Amniotic stem cell (primary cell): ENCODE results near the gene DPM2.
A peak's percentile ranks its signal among the peaks of the same experiment; 100 is the strongest.

Source experiments
- DNase-seq: peaks from one replicate; lab custom pipeline; 2025; lab: John Stamatoyannopoulos, UW

DPM2 gene

DNA sequence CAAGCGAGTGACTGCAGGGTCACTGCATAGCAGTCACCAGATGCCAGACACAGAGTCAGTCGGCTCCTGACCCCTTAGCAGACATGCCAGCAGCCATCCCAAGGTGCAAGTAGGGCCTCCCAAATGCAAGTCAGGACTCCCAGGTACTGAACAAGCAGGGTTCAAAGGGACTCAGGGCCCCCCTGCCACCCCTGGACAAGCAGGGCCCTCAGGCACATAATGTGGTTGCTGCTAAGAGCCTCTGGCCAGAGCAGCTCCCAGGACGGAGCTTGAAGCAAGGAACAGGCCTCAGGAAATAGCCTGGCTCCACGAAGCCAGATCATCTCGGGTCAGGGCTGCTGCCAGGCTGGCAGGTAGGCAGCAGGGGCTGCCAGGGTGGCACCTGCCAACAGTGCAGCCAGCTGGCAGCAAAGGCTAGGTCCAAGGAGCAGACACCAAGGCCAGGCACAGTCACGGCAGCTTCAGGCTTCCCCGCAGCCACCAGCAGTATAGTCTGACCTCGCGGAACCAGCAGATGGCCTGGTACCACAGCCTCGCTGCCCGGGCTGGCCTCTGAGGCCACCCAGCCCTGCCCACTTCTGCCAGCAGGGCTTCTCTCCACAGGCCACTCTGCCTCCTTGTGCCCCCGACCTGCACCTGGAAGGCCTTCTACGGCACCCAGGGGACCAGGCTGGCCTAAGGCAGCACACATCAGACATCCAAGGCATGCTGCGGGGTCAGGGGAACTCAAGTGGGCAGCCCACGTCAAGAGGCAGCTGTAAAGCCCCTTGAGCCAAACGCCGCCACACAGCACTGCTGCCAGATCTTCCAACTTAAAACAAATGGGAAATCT, 35.7 kb upstream of the DPM2 start:
- DNase-seq: no peak

DNA sequence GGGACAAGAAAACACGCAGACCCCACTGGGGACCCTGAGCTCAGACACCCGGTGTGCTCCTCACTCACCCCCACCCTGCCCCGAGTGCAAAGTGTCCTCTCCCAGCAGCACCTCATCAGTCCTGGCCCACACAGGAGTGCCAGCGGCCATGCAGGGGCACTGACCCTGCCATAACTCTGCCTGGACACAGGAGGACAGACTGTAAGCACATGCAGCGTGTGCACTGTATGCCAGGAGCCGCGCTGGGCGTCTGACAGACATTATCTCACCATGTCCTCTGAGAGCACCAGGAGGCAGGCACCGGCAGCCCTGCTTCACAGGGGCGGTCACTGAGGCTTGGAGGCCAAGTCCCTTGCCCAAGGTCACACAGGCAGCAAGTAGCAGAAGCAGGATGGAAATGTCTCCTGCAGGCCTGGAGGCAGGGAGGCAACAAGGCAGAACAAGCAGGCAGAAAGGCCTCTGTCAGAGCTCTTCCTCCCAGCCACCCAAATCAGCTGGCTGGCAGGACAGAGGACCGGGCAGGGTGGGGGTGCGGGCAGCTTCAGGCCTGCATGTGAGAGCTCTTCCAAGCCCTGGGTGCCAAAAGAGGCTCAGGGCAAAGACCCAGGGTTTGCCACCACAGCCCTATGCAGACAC, 34.7 kb upstream of the DPM2 start:
- no peak for DNase-seq

DNA sequence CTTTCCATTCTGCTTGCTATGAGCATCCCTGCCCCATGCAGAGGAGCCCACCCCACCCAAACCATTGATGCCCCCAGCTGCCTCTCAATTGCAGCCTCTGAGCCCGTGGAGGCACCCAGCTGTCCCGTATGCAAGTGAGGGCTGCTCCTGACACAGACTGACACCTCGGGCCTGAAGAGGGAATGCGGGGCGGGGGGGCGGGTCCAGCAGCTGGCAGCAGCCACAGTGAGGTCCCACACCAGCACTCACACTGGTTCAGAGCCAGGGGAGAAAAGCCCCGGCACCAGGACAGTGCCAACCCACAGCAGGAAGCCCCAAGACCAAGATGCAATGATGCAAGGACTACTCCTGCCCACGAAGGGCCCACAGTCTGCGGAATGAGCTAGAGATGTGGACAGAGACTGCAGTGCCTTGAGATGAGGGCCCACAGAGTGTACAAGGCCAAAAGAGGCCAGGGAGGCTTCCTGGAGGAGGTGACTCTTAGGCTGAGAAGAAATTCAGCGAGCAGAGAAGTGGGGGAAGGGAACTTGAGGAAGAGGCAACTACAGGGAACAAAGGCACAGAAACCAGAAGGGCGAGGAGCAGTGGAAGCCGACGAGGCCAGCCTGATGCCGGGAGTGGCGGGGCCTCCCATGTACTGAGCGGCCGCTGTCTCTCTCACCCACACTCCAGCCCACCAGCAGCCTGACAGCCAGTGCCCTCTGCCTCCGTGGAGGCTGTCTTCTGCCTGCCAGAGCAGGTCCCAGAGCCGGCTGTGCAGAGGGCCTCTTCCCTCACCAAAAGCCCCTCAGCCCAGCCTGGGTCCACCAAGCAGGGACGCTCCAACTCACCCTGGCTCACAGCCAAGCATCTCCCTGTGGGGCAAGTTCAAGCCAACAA, 33.9 kb upstream of the DPM2 start:
- no peak for DNase-seq

DNA sequence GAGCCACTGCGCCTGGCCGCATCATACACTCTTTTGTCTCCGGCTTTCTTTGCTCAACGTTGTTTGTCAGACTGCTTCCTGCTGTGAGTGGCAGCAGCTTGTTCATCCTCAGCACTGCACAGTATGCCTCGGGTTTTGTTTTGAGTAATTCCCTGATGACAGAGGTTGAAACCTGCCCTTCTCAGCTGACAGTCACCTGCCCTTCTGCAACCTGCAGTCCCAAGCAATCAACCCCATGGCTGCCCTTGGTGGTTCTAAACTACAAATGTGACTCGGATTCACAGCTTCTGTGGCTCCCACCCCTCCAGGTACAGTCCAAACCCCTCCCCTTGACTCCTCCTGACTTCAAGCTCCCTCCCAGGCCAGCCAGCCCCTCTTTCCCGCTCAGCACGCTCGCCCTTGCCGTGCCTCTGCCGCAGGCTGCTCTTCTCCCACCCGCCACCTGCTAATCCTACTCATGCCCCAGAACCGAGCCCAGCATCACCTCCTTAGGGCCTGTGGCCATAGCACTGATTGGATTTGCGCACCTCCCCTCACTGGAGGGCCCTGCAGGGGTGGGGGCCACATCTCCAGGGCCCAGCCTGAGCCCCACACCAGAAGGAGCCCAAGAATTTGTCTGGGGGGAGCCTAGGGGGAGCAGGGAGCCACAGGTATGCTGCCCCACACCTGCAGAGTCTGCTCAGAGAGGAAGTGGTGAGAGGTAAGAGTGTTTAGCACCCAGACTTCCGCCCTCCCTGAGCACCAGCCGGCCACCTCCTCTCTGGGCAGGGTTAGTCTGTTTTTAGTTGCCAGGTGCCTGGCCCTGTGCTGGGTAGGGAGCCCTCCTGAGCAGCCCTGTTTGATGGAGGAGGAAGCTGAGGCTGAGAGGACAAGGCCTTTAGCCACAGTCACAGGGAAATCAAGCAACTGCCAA, 33.0 kb upstream of the DPM2 start:
- no peak for DNase-seq

DNA sequence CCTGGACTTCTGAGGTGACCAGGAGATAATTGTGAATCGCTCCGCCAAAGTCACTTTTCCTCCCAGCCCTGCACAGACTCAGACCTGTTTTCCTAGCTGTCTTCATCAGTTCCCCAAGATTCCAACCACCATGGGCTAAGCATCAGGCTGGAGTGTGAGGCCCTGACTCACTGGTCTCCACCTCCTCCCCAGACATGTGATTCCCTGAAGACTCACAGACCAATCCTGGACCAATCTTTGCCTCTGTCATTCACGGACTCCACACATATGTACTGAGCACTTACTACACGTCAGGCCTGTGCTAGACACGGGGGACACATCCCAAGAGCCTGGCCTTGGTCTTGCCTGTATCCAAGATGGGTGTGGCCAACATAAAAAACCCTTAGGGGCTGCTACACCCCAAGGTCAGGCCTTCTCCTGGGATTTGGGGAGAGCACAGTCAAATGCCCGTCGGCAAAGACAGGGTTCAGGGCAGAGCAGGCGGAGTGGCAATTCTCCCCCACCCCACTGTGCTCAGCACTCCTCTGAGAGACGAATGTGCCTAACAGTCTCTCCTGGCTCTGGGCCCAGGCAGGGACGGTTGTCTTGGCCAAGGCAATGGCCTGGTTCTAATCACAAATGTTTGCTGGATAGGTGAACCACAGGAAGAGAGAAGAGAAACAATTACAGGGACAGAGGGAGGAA, 31.2 kb upstream of the DPM2 start:
- peak; percentile 55 for DNase-seq

DNA sequence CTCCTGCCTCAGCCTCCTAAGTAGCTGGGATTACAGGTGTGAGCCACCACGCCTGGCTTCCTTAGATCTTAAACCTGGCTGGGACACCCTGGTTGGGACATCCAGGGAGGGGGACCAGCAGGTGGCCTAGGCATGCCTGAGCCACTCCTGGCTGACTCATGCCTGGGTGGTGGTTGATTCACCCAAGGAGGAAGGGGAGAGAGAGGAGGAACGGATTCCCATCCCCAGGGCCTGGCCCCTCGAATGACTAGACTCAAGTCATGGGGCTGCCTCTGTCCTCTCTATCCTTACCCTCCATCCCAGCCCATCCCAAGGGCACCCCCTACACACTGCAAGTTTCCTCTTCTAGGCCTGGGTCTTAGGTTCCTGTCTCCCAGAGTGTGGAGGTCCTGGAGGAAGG, 30.4 kb upstream of the DPM2 start:
- no peak for DNase-seq

DNA sequence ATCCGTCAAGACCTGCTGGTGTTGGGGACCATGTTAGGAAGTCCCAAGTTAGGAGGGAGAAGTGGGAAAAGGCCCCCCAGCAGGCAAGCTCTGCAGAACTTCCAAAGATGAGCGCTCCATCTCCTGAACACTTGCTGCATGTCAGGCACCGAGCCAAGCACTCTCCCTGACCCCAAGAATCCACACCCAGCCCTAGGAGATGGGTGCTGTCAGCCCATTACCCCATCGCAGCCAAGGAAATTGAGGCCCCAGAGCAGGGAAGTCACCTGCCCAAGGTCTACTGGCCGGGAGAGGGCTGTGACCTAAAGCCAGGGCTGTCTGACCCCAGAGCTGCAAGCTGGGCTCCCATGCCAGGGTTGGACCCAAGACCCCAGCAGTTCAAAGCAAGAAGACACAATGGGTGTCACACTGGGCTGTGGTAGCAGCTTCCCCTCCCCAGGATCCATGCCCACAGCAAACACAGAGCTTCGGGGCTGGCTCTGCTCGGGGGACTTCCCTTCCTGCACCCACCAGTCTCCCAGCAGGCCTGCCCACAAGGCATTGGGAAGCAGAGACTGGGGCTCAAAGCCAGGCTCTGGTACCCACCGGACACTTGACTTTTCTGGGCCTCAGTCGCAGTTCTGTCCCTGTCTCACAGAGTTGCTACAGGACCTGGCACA, 29.6 kb upstream of the DPM2 start:
- DNase-seq: no peak

DNA sequence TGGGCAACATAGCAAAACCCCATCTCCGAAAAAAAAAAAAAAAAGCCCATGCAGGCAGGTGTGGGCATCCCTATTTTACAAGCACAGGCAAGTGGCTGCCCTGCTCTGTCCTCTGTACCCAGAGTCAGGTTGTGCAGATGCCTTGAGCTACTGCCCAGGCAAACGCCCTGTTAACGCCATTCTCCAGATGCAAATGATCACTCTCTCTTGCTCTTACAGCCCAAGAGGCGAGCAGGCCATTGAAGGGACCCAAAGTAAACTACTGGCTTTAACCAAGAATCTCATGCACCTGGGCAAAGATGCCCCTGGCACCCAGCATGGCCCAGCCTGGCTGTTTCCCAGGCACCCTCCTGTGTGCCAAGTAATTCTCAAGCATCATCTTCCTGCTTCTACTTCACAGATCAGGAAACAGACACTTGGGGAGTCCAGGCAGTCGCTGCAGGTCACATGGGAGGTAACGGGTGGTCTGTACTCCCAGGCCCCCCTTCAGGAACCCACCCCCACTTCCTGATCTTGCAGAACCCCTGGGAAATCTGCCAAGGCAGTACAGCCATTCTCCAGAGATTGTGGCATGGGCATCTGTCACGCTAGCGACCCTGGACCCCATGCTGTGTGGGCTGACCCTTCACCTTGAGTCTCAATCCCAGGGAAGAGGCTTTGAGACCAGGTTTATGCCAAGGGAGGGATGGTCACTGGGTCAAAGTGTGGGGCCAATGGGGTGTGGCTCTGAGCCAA, 28.9 kb upstream of the DPM2 start:
- DNase-seq: no peak

DNA sequence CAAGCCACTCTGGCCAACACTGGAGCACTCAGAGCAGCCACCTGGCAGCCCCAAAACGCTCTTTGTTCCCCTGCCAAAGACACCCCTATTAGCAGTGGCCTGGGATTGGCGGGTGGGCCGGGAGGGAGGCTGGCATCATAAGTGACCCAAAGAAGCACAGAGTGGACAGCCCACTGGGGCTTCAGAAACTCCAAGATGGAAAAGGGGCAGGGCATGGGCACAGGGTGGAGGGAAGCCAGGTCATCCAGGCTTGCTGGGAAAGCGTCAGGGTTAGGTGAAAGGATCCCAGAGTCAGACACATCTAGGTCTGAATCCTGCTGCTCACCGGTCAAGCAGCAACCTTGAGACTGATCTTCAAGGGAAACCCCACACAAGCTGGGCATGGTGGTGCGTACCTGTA, 28.3 kb upstream of the DPM2 start:
- no peak for DNase-seq

DNA sequence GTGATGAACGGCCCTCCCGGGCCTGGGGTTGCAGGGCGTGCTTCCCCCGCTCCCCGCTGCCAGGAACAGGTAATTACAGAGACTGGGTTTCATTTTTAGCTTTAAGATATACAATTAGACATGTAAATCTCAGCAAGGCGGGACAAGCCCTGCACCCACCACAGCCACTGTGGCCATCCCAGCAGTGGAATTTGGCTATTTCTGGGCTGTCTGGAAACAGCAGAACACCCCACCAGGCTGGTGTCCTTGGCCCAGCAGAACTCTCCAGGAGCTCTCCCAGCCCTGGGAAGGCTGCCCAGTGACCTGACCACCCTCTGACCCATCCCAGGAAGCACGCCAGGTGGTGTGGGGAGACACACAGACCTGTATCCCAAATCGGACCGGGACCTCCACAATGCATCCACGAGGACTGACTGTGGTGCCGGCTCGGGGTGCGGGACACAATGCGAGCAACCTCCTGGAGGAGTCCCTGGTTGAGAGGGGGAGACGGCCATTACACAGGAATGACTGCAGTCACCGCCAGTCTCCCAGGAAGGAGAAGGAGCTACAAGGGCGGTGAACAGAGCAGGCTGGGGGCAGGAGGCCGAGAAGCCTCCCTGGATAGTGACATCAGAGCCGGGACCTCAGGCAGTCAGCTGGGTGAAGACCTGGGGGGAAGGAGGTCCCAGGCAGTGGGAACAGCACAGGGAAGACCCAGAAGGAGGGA, 25.9 kb upstream of the DPM2 start:
- DNase-seq: no peak

DNA sequence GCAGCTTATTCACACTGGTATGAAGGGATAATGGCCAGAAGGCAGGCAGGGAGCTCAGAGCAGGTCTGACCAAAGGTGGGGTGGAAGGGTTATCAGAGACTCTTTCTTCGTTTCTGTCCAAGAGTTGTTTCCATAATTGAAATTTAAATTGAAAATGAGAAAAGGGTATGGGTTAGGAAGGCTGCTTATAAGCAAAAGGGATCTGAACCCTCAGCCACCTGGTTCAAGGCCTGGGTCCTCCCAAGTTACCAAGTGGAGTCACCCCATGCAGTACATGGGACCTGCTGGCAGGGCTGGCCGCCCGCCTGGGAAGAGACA, 25.3 kb upstream of the DPM2 start:
- no peak for DNase-seq

DNA sequence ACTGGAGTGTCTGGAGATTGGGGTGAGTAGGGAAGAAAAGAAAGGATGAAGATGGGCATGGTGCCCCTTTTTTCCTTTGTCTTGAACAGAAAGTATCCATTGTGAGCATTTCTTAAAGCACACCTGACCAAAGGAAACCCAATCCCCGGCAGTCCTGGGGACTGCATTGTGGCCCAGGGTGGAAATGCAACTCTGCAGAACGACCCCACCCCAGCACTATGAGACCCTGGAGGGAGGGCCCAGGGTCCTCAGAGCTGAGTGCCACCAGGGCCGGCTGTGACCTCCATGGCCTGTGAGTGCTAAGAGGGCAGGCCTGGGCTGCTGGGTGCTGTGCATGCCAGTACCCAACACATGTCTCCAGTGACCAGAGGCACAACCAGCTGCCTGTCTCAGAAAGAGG, 24.6 kb upstream of the DPM2 start:
- DNase-seq: no peak

DNA sequence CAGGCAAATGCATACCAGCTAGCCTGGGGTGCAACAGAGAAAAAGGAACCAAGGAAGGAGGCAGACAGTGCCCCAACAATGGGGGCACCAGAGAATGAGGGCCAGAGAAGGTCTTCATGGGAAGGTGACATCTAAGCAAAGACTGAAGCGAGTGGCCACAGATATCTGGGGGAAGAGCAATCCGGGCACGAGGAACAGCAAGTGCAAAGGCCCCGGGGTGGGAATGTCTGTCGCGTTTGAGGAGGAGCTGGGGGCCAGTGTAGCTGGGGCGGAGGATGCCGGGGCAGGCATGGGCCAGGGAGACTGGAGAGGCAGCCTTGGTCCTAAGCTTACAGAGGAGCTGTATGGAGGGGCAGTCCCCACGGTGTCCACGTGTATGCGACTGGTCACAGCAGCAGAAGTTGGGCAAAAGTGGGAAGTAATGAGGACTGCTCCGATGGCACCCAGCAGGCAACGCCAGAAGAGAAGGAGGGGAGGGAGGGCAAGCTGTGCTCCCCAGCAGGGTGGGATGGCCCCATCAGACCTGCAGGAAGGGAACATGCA, 24.0 kb upstream of the DPM2 start:
- DNase-seq: no peak

DNA sequence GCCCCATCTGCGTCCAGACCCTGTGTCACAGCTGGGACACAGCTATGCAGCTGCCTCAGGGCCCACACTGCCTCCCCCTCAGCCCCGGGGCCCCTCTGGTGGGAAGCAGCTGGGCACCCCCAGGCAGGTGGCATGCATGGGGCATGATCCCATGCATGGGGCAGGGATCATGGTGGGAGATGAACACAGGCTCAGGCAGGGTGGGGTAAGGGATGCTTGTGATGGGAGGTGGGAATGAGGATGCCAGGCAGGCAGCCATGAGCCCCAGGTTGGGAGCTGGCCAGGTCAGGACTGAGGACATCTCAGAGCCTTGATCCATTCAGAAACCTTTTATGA, 23.5 kb upstream of the DPM2 start:
- DNase-seq: no peak

DNA sequence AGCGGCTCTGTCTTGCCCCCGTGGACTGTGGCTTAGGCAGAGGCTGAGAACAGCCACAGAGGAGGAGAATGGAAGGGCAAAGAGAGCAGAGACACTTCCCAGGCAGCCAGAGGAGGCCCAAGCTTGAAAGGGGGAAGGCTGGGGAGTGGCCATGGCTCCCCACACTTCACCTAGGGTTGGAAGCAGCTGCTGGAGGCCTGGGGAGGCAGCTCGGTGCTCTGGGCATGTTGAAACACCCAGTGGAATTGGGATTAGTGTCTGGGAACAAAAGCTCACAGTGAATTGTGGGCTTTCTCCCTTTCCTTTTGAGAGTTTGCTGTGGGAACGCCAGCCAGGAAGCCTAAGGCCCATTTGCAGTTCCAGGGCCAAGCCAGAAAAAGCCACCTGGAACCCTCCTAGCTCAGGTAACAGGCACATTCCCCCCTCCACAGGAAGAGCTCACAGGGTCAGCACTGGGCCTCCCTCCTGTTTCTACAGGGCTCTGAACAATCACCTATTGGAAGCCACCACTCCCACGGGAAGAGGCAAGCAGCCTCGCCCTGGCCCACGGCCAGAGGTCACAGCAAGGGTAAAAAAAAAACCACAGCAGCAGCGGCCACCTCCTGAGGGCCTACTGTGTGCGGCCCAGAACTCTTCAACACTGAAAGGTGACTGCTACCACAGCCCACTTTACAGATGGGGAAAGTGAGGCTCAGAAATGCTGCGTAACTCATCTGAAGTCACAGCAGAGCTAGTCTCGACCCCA, 22.9 kb upstream of the DPM2 start:
- DNase-seq: no peak

DNA sequence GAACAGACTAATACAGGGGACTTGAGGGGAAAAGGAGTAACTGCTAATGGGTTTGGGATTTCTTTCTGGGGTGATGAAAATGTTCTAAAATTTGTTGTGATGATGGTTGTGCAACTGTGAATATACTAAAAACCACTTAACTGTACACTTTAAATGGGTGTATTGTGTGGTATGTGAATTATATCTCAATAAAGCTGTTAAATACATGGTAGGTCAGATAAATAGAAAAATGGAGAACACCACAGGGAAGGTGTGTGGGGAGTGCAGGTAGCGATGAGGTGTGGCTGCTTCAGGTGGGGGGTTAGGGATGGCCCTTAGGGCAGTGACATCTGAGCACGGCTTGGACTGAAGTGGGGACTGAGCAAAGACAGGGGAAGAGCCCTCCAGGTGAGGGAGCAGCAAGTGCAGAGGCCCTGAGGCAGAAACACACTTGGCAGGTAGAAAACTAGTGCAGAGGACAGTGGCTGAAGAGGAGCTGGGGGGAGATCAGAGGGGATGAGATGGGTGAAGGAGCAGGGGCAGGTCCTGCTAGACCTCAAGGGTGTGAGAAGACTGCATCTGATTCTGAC, 22.3 kb upstream of the DPM2 start:
- no peak for DNase-seq

DNA sequence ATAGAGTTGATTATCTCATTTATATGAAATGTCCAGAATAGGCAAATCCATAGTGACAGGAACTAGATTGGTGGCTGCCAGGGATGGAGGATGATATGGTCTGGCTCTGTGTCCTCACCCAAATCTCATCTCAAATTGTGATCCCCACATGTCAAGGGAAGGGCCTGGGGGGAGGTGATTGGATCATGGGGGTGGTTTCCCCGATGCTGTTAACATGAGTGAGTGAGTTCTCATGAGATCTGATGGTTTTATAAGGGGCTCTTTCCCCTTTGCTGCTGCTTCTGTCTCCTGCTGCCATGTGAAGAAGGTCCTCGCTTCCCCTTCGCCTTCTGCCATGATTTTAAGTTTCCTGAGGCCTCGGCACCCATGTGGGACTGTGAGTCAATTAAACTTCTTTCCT, 21.7 kb upstream of the DPM2 start:
- no peak for DNase-seq

DNA sequence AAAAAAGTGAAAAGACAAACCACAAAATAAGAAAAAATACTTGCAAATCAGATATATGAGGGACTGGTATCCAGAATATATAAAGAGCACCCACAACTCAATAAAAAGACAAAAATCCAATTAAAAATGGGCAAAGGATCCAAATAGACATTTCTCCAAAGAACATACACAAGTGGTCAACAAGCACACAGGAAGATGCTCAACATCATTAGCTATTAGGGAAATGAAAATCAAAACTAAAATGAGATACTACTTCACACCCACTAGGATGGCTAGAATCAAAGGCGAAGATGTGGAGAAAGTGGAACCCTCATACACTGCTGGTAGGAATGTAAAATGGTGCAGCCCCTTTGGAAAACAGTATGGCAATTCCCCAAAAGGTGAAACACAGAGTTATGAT, 21.1 kb upstream of the DPM2 start:
- DNase-seq: no peak
